HCT116 (cell line): ENCODE measurements around the gene HEPN1. TPM values are rescaled to one million over a fixed set of nuclear protein-coding genes. Genes with fewer than 3 reads are reported as not detected.

Source experiments
- ATAC-seq: fragments of 200-7000 bp; cut with Tn5 transposase; 2 replicates; pipeline ENCODE4 v1.9.1; 2020; ENCODE audit warnings: mild to moderate bottlenecking, moderate library complexity
- BruUV-seq: library from RNA; stranded (reverse); fragments of 400-500 nt; replicated peaks from 2 replicates; lab custom pipeline; 2021; lab: Mats Ljungman, UMichigan
- CTCF ChIA-PET: fragments of 300-600 bp; sonication (Branson Sonifier 250); formaldehyde crosslinking; loops from one replicate; lab custom pipeline; 2021; ENCODE audit warnings: antibody characterized with exemption; lab: Charles Lee
- POLR2A ChIA-PET: fragments of 300-600, 350-600 bp; sonication (Branson Sonifier 250); formaldehyde crosslinking; loops from one replicate; lab custom pipeline; 2021; ENCODE audit warnings: antibody characterized with exemption; lab: Charles Lee
- RAD21 ChIA-PET, 2 experiments: fragments of 300-600 bp; sonication (Branson Sonifier 250); formaldehyde crosslinking; loops; one replicate each; lab custom pipeline; 2023; ENCODE audit warnings: low total read pairs in 2 of 2; ENCODE audit not compliant: uncharacterized antibody in 2 of 2, unreplicated experiment in 2 of 2, low non-redundant PET in 1 of 2; lab: Charles Lee
- DNase-seq: peaks from one replicate; pipeline ENCODE4 v3.0.0-alpha.2; 2010; ENCODE audit warnings: low read depth, low spot score
- H2AFZ ChIP-seq: fragments of 200-600 bp; shearing (Covaris generic), sonication (generic); 2 replicates; pipeline ENCODE4 v1.6.1; 2017; ENCODE audit warnings: low read depth, mixed run types, mixed read lengths, antibody characterized with exemption, low read length; ENCODE audit not compliant: poor library complexity, severe bottlenecking
- H3K27ac ChIP-seq: 2 replicates; pipeline ENCODE4 v1.5.1; 2012; ENCODE audit warnings: low read depth, low read length
- H3K27me3 ChIP-seq: fragments of 200-600 bp; sonication (generic); 2 replicates; pipeline ENCODE4 v1.6.1; 2016; ENCODE audit warnings: mixed run types, low read length, mixed read lengths; ENCODE audit not compliant: insufficient read depth
- H3K36me3 ChIP-seq, 2 experiments: fragments of 200-500 bp in 1 of 2; fragments of 200-600 bp in 1 of 2; sonication (Bioruptor generic) in 1 of 2; sonication (generic) in 1 of 2; 2 replicates each; pipeline versions ENCODE4 v1.5.1 to v1.6.1; 2014 to 2016; ENCODE audit warnings: low read length in 2 of 2, inconsistent platforms in 1 of 2, mixed read lengths in 1 of 2, mixed run types in 1 of 2; ENCODE audit not compliant: insufficient read depth in 2 of 2, control insufficient read depth in 1 of 2
- H3K4me1 ChIP-seq, 2 experiments: fragments of 200-600 bp in 1 of 2; sonication (generic) in 1 of 2; 2 replicates each; pipeline versions ENCODE4 v1.5.1 to v1.6.1; 2012 to 2017; ENCODE audit warnings: low read length in 2 of 2, inconsistent platforms in 1 of 2, mild to moderate bottlenecking in 1 of 2, mixed read lengths in 1 of 2, mixed run types in 1 of 2, moderate library complexity in 1 of 2; ENCODE audit not compliant: insufficient read depth in 2 of 2, control insufficient read depth in 1 of 2
- H3K4me2 ChIP-seq: fragments of 200-600 bp; sonication (generic); 2 replicates; pipeline ENCODE4 v1.6.1; 2017; ENCODE audit warnings: mixed run types, low read length, mixed read lengths
- H3K4me3 ChIP-seq, 2 experiments: fragments of 200-600 bp in 1 of 2; sonication (generic) in 1 of 2; replicated peaks in 1 of 2; 2 replicates each; pipeline ENCODE4 v1.5.1; 2011 to 2016; ENCODE audit warnings: low read length in 2 of 2, control low read depth in 1 of 2, low read depth in 1 of 2, mild to moderate bottlenecking in 1 of 2, mixed read lengths in 1 of 2, mixed run types in 1 of 2
- H3K79me2 ChIP-seq: fragments of 200-600 bp; sonication (generic); 2 replicates; pipeline ENCODE4 v1.6.1; 2017; ENCODE audit warnings: mild to moderate bottlenecking, mixed run types, low read length, moderate library complexity, mixed read lengths; ENCODE audit not compliant: insufficient read depth
- H3K9ac ChIP-seq: fragments of 200-600 bp; sonication (generic); 2 replicates; pipeline ENCODE4 v1.6.1; 2016; ENCODE audit warnings: low read length, mixed read lengths
- H3K9me2 ChIP-seq: fragments of 200-600 bp; sonication (generic), shearing (Covaris generic); 2 replicates; pipeline ENCODE4 v1.6.1; 2017; ENCODE audit warnings: mixed run types, mild to moderate bottlenecking, moderate library complexity; ENCODE audit not compliant: insufficient read depth
- H3K9me3 ChIP-seq, 2 experiments: fragments of 200-500 bp in 1 of 2; fragments of 200-600 bp in 1 of 2; sonication (Bioruptor generic) in 1 of 2; sonication (generic) in 1 of 2; 2 replicates each; pipeline ENCODE4 v1.6.1; 2014 to 2017; ENCODE audit warnings: low read length in 2 of 2, mixed read lengths in 2 of 2, inconsistent platforms in 1 of 2, low read depth in 1 of 2, mild to moderate bottlenecking in 1 of 2, mixed run types in 1 of 2, moderate library complexity in 1 of 2; ENCODE audit not compliant: control insufficient read depth in 1 of 2, insufficient read depth in 1 of 2
- H4K20me1 ChIP-seq: fragments of 200-600 bp; sonication (generic), shearing (Covaris generic); 2 replicates; pipeline ENCODE4 v1.6.1; 2017; ENCODE audit warnings: mixed run types, mild to moderate bottlenecking, moderate library complexity; ENCODE audit not compliant: insufficient read depth
- CBX3 ChIP-seq: IDR thresholded peaks from 2 replicates; pipeline ENCODE4 v1.6.1; 2012; ENCODE audit warnings: low read depth
- CTCF ChIP-seq, 3 experiments: fragments of 200-600 bp in 1 of 3; sonication (generic) in 1 of 3; IDR thresholded peaks in 2 of 3; conservative IDR thresholded peaks in 1 of 3; 2 replicates each; pipeline ENCODE4 v1.5.1; 2012 to 2017; ENCODE audit warnings: low read depth in 2 of 3, low read length in 2 of 3, antibody characterized with exemption in 1 of 3, borderline replicate concordance in 1 of 3, control low read depth in 1 of 3, mild to moderate bottlenecking in 1 of 3, mixed read lengths in 1 of 3, mixed run types in 1 of 3, moderate library complexity in 1 of 3; ENCODE audit not compliant: insufficient read depth in 1 of 3
- EGR1 ChIP-seq: IDR thresholded peaks from 2 replicates; pipeline ENCODE4 v1.6.1; 2012; ENCODE audit warnings: low read depth
- ELF1 ChIP-seq: IDR thresholded peaks from 2 replicates; pipeline ENCODE4 v1.6.1; 2012; ENCODE audit warnings: low read depth, borderline replicate concordance
- EZH2 ChIP-seq: fragments of 200-600 bp; sonication (generic); IDR thresholded peaks from 2 replicates; pipeline ENCODE4 v1.6.1; 2017; ENCODE audit warnings: antibody characterized with exemption, mixed run types
- FOSL1 ChIP-seq: IDR thresholded peaks from 2 replicates; pipeline ENCODE4 v1.6.1; 2012; ENCODE audit warnings: low read depth
- JUND ChIP-seq: IDR thresholded peaks from 2 replicates; pipeline ENCODE4 v1.6.1; 2012
- MAX ChIP-seq: IDR thresholded peaks from 2 replicates; pipeline ENCODE4 v1.6.1; 2012
- POLR2A ChIP-seq: IDR thresholded peaks from 2 replicates; pipeline ENCODE4 v1.7.0; 2011; ENCODE audit warnings: borderline replicate concordance; ENCODE audit not compliant: insufficient read depth, insufficient read length; ENCODE audit errors: extremely low read depth
- POLR2AphosphoS5 ChIP-seq: IDR thresholded peaks from 2 replicates; pipeline ENCODE4 v1.6.1; 2011; ENCODE audit warnings: mild to moderate bottlenecking, low read depth, low read length, moderate library complexity
- SP1 ChIP-seq: IDR thresholded peaks from 2 replicates; pipeline ENCODE4 v1.6.1; 2012; ENCODE audit warnings: low read depth
- TCF7L2 ChIP-seq: IDR thresholded peaks from 2 replicates; pipeline ENCODE4 v1.7.0; 2011; ENCODE audit warnings: borderline replicate concordance, inconsistent platforms; ENCODE audit not compliant: insufficient read depth, insufficient read length; ENCODE audit errors: extremely low read depth
- YY1 ChIP-seq: IDR thresholded peaks from 2 replicates; pipeline ENCODE4 v1.6.1; 2011; ENCODE audit warnings: low read length, low read depth, moderate library complexity, mild to moderate bottlenecking; ENCODE audit not compliant: insufficient replicate concordance; ENCODE audit errors: extremely low read depth
- ZFX ChIP-seq: fragments of 450-650 bp; IDR thresholded peaks from 2 replicates; pipeline ENCODE4 v1.6.1; 2017
- ZNF274 ChIP-seq: fragments of 200-500 bp; sonication (Bioruptor generic); IDR thresholded peaks from 2 replicates; pipeline ENCODE4 v1.6.1; 2014; ENCODE audit warnings: mild to moderate bottlenecking, low read depth, low read length, inconsistent platforms
- intact Hi-C: fragments of 100-400 bp; cut with micrococcal nuclease; formaldehyde crosslinking; loops from 2 replicates; pipeline ENCODE4 v1.10.0; 2022
- total RNA-seq: library from RNA; stranded (reverse); gene quantifications from one replicate; pipeline ENCODE4 v1.2.1, GENCODE V29; 2021; ENCODE audit not compliant: unreplicated experiment

Gene HEPN1
- total RNA-seq, 1 experiment from 2014 or later = not detected

GRCh38 chr11:124942466-124943253, 23.6 kb downstream of the HEPN1 start:
- no peak overlapping the region for H3K27ac ChIP-seq
- no peak for DNase-seq
- ChIA-PET CTCF (interaction anchor here (1.0 kb wide), 1 partner anchor 11 kb away, joined by 3 read pairs; the partner anchor contains the start of gene CCDC15), RAD21 (no interaction called here), POLR2A (no interaction called here)
- H3K79me2 ChIP-seq = no peaks in the 10 kb centered on the region
- no peak overlapping the region for H3K4me3 ChIP-seq
- no peak for ATAC-seq
- no peaks in the 10 kb centered on the region for H3K36me3 ChIP-seq
- no peak for TF ChIP-seq TCF7L2
- TF ChIP-seq POLR2A = no peak
- TF ChIP-seq YY1 = no peak
- no peak for TF ChIP-seq CTCF (IDR thresholded peaks at IDR 0.05 in 2 of 3, conservative IDR thresholded peaks at IDR 0.05 in 1 of 3; ENCODE audit: borderline replicate concordance in 1 of 3, insufficient read depth in 1 of 3, low read depth in 2 of 3, low read length in 2 of 3)
- TF ChIP-seq EGR1 = no peak
- TF ChIP-seq SP1 = no peak
- no peak for TF ChIP-seq MAX
- TF ChIP-seq ELF1 = no peak
- no peak for TF ChIP-seq POLR2AphosphoS5
- no peak for TF ChIP-seq EZH2
- no peak for TF ChIP-seq ZNF274
- TF ChIP-seq ZFX = no peak
- TF ChIP-seq JUND = no peak
- TF ChIP-seq FOSL1 = no peak
- TF ChIP-seq CBX3 = no peak
- no peak overlapping the region for H2AFZ ChIP-seq
- no peak overlapping the region for H3K4me2 ChIP-seq
- peaks cover 0 to 6% of the 10 kb centered on the region in 2 experiments; a peak in 1 of 4 replicates for H3K4me1 ChIP-seq
- no peaks in the 10 kb centered on the region for H3K9me3 ChIP-seq
- BruUV-seq = no TSS peak
- no peaks in the 10 kb centered on the region for H3K27me3 ChIP-seq
- intact Hi-C loops = no loop called here
- no peaks in the 10 kb centered on the region for H3K9me2 ChIP-seq
- H4K20me1 ChIP-seq = no peaks in the 10 kb centered on the region
- no peak overlapping the region for H3K9ac ChIP-seq
